Esophagus squamous epithelium (tissue), 5 donors: ENCODE measurements around the gene MRPL54. TPM values are rescaled to one million over a fixed set of nuclear protein-coding genes. Genes with fewer than 3 reads are reported as not detected.

ENCODE experiments used
- DNase-seq: peaks from one replicate; lab custom pipeline; 2025; lab: John Stamatoyannopoulos, UW
- H3K27ac ChIP-seq, 4 donors: fragments of 200-600 bp; sonication (generic); one replicate each; pipeline ENCODE4 v1.5.1; 2016 to 2019; ENCODE audit warnings: mild to moderate bottlenecking in 1 of 4
- H3K27me3 ChIP-seq, 4 donors: fragments of 200-600 bp; sonication (generic); 1 replicate in 3 of 4; 2 replicates in 1 of 4; pipeline versions ENCODE4 v1.5.1 to v1.6.0; 2017 to 2021; ENCODE audit warnings: antibody characterized with exemption in 1 of 4
- H3K36me3 ChIP-seq, 3 donors: fragments of 200-600 bp; sonication (generic); one replicate each; pipeline ENCODE4 v1.5.1; 2016 to 2019
- H3K4me1 ChIP-seq, 3 donors: fragments of 200-600 bp; sonication (generic); one replicate each; pipeline ENCODE4 v1.5.1; 2017 to 2019
- H3K4me3 ChIP-seq, 4 donors: fragments of 200-600 bp; sonication (generic); 1 replicate in 3 of 4; 2 replicates in 1 of 4; pipeline ENCODE4 v1.5.1; 2016 to 2019; ENCODE audit warnings: mild to moderate bottlenecking in 2 of 4, moderate library complexity in 1 of 4
- H3K9me3 ChIP-seq, 3 donors: fragments of 200-600 bp; sonication (generic); one replicate each; pipeline ENCODE4 v1.5.1; 2016 to 2019
- POLR2A ChIP-seq, 4 donors: fragments of 450-650 bp; IDR thresholded peaks; one replicate each; pipeline ENCODE4 v1.6.1; 2017; ENCODE audit warnings: antibody characterized with exemption in 4 of 4, mild to moderate bottlenecking in 4 of 4, moderate library complexity in 3 of 4
- WGBS, 2 donors: methylation state at CpG; one replicate each; pipeline ENCODE4 v1.1.5; 2018; 5-methylcytosine and 5-hydroxymethylcytosine counted together
- intact Hi-C: fragments of 100-400 bp; cut with DNase I; formaldehyde crosslinking; loops from one replicate; pipeline ENCODE4 v1.15.0; 2022
- total RNA-seq, 4 donors: library from RNA; depleted of rRNA; stranded (reverse); fragments of >200 nt; gene quantifications; one replicate each; pipeline ENCODE4 v1.1.0, GENCODE V29; 2016
- TF ChIP-seq, protein P1 (sequence below), 6 experiments: fragments of 450-650 bp in 4 of 6; fragments of 200-600 bp in 2 of 6; sonication (generic) in 2 of 6; IDR thresholded peaks; one replicate each; pipeline ENCODE4 v1.5.1; 2016 to 2019; ENCODE audit warnings: antibody characterized with exemption in 6 of 6, mild to moderate bottlenecking in 4 of 6, moderate library complexity in 4 of 6
- donor health status: DM: yes; HTN: yes; CAD: no.

MRPL54 gene
- total RNA-seq, 4 donors from 2014 or later = 50.2 to 79.9 (median 60.9) TPM

DNA sequence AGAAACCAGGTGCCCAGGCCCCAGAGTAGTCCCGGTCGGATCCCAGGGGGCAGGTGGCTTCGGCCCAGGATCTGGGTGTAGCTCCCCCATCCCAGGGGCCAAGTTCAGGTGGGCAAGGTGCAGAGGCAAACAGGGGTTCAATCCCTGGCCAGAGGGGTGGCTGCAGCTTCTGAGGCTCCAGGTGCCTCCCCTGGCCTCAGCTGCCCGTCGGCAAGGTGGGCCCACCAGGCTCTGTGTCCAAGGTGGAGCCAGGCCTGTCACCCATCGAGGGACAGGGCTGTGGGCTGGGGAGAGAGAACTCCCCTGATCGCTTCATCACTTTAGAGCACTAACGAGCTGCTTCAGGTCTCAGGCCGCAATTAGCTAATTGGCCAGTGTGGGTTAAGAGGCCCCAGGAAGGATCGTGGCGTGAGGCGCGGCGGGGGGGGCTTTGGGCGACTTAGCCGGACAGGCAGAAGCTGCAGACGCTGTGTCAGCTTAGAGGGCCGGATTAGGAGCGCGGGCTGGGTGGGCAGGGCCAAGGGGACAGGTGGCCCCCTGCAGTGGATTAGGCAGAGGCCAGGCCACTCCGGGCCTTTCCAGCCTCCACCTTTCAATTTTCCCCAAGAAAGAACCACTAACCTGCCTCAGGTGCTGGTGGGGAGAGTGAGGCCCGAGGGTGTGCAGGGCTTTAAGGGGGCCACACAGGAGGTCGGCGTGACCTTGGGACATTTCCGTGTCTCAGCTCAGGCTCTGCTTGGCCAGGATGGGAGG lies 12.3 kb downstream of the MRPL54 start:
- Histone ChIP-seq H3K4me3 (no peak overlapping the region), H3K4me1 (peaks cover 0 to 5% (median 0%) of the 10 kb centered on the region in 3 donors), H3K27me3 (peaks cover 0 to 20% (median 0%) of the 10 kb centered on the region in 4 donors), H3K9me3 (no peaks in the 10 kb centered on the region), H3K36me3 (peaks cover 0 to 3% (median 0%) of the 10 kb centered on the region in 3 donors), H3K27ac (no peak overlapping the region)
- TF ChIP-seq, protein P1, sequence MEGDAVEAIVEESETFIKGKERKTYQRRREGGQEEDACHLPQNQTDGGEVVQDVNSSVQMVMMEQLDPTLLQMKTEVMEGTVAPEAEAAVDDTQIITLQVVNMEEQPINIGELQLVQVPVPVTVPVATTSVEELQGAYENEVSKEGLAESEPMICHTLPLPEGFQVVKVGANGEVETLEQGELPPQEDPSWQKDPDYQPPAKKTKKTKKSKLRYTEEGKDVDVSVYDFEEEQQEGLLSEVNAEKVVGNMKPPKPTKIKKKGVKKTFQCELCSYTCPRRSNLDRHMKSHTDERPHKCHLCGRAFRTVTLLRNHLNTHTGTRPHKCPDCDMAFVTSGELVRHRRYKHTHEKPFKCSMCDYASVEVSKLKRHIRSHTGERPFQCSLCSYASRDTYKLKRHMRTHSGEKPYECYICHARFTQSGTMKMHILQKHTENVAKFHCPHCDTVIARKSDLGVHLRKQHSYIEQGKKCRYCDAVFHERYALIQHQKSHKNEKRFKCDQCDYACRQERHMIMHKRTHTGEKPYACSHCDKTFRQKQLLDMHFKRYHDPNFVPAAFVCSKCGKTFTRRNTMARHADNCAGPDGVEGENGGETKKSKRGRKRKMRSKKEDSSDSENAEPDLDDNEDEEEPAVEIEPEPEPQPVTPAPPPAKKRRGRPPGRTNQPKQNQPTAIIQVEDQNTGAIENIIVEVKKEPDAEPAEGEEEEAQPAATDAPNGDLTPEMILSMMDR (IDR thresholded peaks at IDR 0.05) = no peak
- TF ChIP-seq POLR2A (IDR thresholded peaks at IDR 0.05) = no peak
- intact Hi-C loops = no loop called here
- no peak for DNase-seq
- 76% methylated on average over 3 of the region's 25 CpGs; no CpG with 5 or more reads in 1 of the 2 donors for WGBS, 2 donors

DNA sequence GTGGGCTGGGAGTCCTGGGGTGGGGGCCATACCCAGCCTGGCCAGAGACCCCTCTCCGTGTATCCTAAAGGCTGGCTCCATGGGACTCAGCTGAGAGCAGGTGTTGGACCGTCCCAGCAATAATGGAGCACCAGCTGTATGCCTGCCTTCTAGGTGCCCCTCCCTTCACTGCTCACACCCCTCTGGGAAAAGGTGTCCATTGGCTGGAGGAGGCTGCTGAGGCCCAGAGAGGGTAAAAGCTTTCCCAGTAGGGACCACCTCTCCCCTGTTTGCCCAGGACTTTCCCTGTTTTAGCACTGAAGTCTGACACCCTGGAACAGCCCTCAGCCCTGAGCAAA lies 12.9 kb downstream of the MRPL54 start:
- intact Hi-C loops = no loop called here

DNA sequence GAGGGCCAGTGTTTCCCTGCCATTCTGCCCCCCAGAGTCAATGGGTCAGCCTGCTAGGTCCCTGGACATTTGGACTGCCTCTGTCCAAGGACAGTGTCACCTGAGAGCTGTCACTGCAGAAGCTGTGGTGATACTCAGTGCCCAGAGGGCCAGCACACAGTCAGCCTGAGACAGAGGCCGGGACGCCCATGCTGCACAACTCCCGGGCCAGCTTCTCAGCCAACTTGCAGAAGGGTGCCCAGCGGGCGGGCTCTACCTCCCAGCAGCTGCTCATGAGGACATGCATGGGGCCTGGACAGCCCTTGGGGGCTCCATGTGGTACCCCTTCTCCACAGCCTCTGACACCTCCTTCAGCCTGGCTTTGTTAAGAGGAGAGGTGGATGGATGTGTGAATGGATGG lies 13.3 kb downstream of the MRPL54 start:
- Histone ChIP-seq H3K36me3 (no peaks in the 10 kb centered on the region), H3K27me3 (peaks cover 0 to 20% (median 0%) of the 10 kb centered on the region in 4 donors), H3K4me1 (peaks cover 0 to 5% (median 0%) of the 10 kb centered on the region in 3 donors), H3K27ac (no peak overlapping the region), H3K4me3 (no peak overlapping the region), H3K9me3 (peaks cover 0 to 2% (median 0%) of the 10 kb centered on the region in 3 donors)
- TF ChIP-seq POLR2A (IDR thresholded peaks at IDR 0.05) = no peak
- TF ChIP-seq, protein P1 (IDR thresholded peaks at IDR 0.05) = no peak
- intact Hi-C loops = no loop called here
- no peak for DNase-seq
- 93% methylated on average over 3 of the region's 5 CpGs; no CpG with 5 or more reads in 1 of the 2 donors for WGBS, 2 donors

More for the DNA sequence above, 12.9 kb downstream of the MRPL54 start:
- TF ChIP-seq, protein P1 (IDR thresholded peaks at IDR 0.05) = no peak
- no peak for TF ChIP-seq POLR2A (IDR thresholded peaks at IDR 0.05)
- no peaks in the 10 kb centered on the region for H3K9me3 ChIP-seq
- H3K36me3 ChIP-seq = no peaks in the 10 kb centered on the region
- no peak for DNase-seq
- no peak overlapping the region for H3K4me3 ChIP-seq
- H3K27me3 ChIP-seq = peaks cover 0 to 20% (median 0%) of the 10 kb centered on the region in 4 donors
- peaks cover 0 to 5% (median 0%) of the 10 kb centered on the region in 3 donors for H3K4me1 ChIP-seq
- no peak overlapping the region for H3K27ac ChIP-seq
- WGBS, 2 donors = no CpG with 5 or more reads among the region's 2 CpGs

DNA sequence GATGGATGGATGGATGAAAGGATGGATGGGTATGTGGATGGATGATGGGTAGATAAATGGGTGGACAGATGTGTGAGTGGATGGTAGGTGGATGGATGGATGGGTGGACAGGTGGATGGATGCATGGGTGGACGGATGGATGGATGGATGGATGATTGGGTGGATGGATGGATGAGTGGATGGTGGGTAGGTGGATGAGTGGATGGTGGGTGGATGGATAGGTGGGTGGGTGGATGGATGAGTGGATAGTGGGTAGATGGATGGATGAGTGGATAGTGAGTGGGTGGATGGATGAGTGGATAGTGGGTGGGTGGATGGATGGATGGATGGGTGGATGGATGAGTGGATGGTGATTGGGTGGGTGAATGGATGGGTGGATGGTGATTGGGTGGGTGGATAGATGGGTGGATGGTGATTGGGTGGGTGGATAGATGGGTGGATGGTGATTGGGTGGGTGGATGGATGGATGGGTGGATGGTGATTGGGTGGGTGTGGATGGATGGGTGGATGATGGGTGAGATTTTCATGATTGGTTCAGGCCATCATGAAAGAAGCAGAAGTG lies 14.1 kb downstream of the MRPL54 start:
- intact Hi-C loops = no loop called here
- 68 to 100% methylated on average over 1 of the region's 1 CpG for WGBS, 2 donors
- Histone ChIP-seq H3K27ac (no peak overlapping the region), H3K4me1 (peaks cover 0 to 5% (median 0%) of the 10 kb centered on the region in 3 donors), H3K27me3 (peaks cover 0 to 17% (median 0%) of the 10 kb centered on the region in 4 donors), H3K36me3 (no peaks in the 10 kb centered on the region), H3K9me3 (peaks cover 0 to 9% (median 7%) of the 10 kb centered on the region in 3 donors), H3K4me3 (no peak overlapping the region)
- no peak for TF ChIP-seq POLR2A (IDR thresholded peaks at IDR 0.05)
- TF ChIP-seq, protein P1 (IDR thresholded peaks at IDR 0.05) = no peak
- no peak for DNase-seq
